Ectodermal cell (in vitro differentiated cells): Measurements from ENCODE around the gene DHX9.

Source experiments
- H3K27ac ChIP-seq: 2 replicates; pipeline ENCODE4 v1.7.0; 2013; ENCODE audit warnings: mild to moderate bottlenecking, low read depth, low read length; ENCODE audit not compliant: insufficient read depth, poor library complexity, severe bottlenecking
- H3K27me3 ChIP-seq: 2 replicates; pipeline ENCODE4 v1.7.0; 2013; ENCODE audit warnings: mild to moderate bottlenecking, low read length; ENCODE audit not compliant: insufficient read depth, control insufficient read depth, poor library complexity, severe bottlenecking
- H3K36me3 ChIP-seq: one replicate; pipeline ENCODE4 v1.7.0; 2013; ENCODE audit warnings: low read length; ENCODE audit not compliant: control insufficient read depth, insufficient read depth
- H3K4me1 ChIP-seq: one replicate; pipeline ENCODE4 v1.7.0; 2013; ENCODE audit warnings: low read length; ENCODE audit not compliant: control insufficient read depth, insufficient read depth
- H3K4me3 ChIP-seq: 2 replicates; pipeline ENCODE4 v1.7.0; 2013; ENCODE audit warnings: low read depth, low read length, control low read depth; ENCODE audit not compliant: insufficient read depth
- H3K9me3 ChIP-seq: 2 replicates; pipeline ENCODE4 v1.7.0; 2013; ENCODE audit warnings: mild to moderate bottlenecking, low read length, moderate library complexity; ENCODE audit not compliant: control insufficient read depth
- WGBS, 2 experiments: methylation state at CpG; one replicate each; pipeline ENCODE4 v1.1.7; 2013; ENCODE audit warnings: missing lambda C conversion rate in 2 of 2; 5-methylcytosine and 5-hydroxymethylcytosine counted together

Gene DHX9

GRCh38 chr1:182861994-182862393, 22.8 kb downstream of the DHX9 start:
- Histone ChIP-seq H3K27ac (no peak overlapping the region), H3K27me3 (no peaks in the 10 kb centered on the region), H3K36me3 (peaks cover 83% of the 10 kb centered on the region), H3K4me1 (no peaks in the 10 kb centered on the region), H3K4me3 (no peak overlapping the region), H3K9me3 (no peaks in the 10 kb centered on the region)
- WGBS, 2 experiments, result 100% methylated on average over 1 to 2 of the region's 2 CpGs

GRCh38 chr1:182862827-182863226, 23.7 kb downstream of the DHX9 start:
- Histone ChIP-seq H3K9me3 (no peaks in the 10 kb centered on the region), H3K27ac (no peak overlapping the region), H3K4me3 (no peak overlapping the region), H3K36me3 (peaks cover 88% of the 10 kb centered on the region), H3K4me1 (no peaks in the 10 kb centered on the region), H3K27me3 (no peaks in the 10 kb centered on the region)
- WGBS, 2 experiments, result no CpG with 5 or more reads among the region's 1 CpG

- WGBS, 2 experiments, result 85 to 93% methylated on average over 5 of the region's 5 CpGs
- Histone ChIP-seq H3K27me3 (no peaks in the 10 kb centered on the region), H3K27ac (no peak overlapping the region), H3K36me3 (peaks cover 88% of the 10 kb centered on the region), H3K4me1 (no peaks in the 10 kb centered on the region), H3K4me3 (no peak overlapping the region), H3K9me3 (no peaks in the 10 kb centered on the region)
Observed at GRCh38 chr1:182863940-182864339, 24.8 kb downstream of the DHX9 start.

GRCh38 chr1:182867861-182868260, 28.7 kb downstream of the DHX9 start:
- Histone ChIP-seq H3K4me3 (no peak overlapping the region), H3K4me1 (no peaks in the 10 kb centered on the region), H3K9me3 (no peaks in the 10 kb centered on the region), H3K27me3 (no peaks in the 10 kb centered on the region), H3K36me3 (peaks cover 78% of the 10 kb centered on the region), H3K27ac (no peak overlapping the region)

- 94 to 96% methylated on average over 12 of the region's 12 CpGs for WGBS, 2 experiments
- H3K27ac ChIP-seq, result peak overlapping the region; percentile 91
- peaks cover 83% of the 10 kb centered on the region for H3K36me3 ChIP-seq
Observed at GRCh38 chr1:182869241-182869666, 30.1 kb downstream of the DHX9 start.

GRCh38 chr1:182872881-182873280, 33.7 kb downstream of the DHX9 start:
- H3K27ac ChIP-seq, result no peak overlapping the region
- no peak overlapping the region for H3K4me3 ChIP-seq
- no peaks in the 10 kb centered on the region for H3K4me1 ChIP-seq
- H3K36me3 ChIP-seq, result peaks cover 66% of the 10 kb centered on the region
- no peaks in the 10 kb centered on the region for H3K9me3 ChIP-seq
- H3K27me3 ChIP-seq, result no peaks in the 10 kb centered on the region
- WGBS, 2 experiments, result 88 to 96% methylated on average over 3 of the region's 3 CpGs

More at GRCh38 chr1:182869241-182869666, 30.1 kb downstream of the DHX9 start:
- Histone ChIP-seq H3K4me3 (no peak overlapping the region), H3K27me3 (no peaks in the 10 kb centered on the region), H3K4me1 (no peaks in the 10 kb centered on the region), H3K9me3 (no peaks in the 10 kb centered on the region)

GRCh38 chr1:182875889-182876288, 36.7 kb downstream of the DHX9 start:
- H3K27me3 ChIP-seq, result no peaks in the 10 kb centered on the region
- WGBS, 2 experiments, result 93 to 98% methylated on average over 2 of the region's 2 CpGs
- H3K4me1 ChIP-seq, result no peaks in the 10 kb centered on the region
- no peaks in the 10 kb centered on the region for H3K9me3 ChIP-seq
- no peak overlapping the region for H3K27ac ChIP-seq
- H3K4me3 ChIP-seq, result no peak overlapping the region
- peaks cover 71% of the 10 kb centered on the region for H3K36me3 ChIP-seq

GRCh38 chr1:182877331-182877730, 38.2 kb downstream of the DHX9 start:
- no peaks in the 10 kb centered on the region for H3K27me3 ChIP-seq
- no peak overlapping the region for H3K4me3 ChIP-seq
- peaks cover 78% of the 10 kb centered on the region for H3K36me3 ChIP-seq
- H3K9me3 ChIP-seq, result no peaks in the 10 kb centered on the region
- no peaks in the 10 kb centered on the region for H3K4me1 ChIP-seq
- H3K27ac ChIP-seq, result no peak overlapping the region

GRCh38 chr1:182877842-182878241, 38.7 kb downstream of the DHX9 start:
- H3K36me3 ChIP-seq, result peaks cover 77% of the 10 kb centered on the region
- H3K9me3 ChIP-seq, result no peaks in the 10 kb centered on the region
- H3K27ac ChIP-seq, result no peak overlapping the region
- 96% methylated on average over 7 of the region's 7 CpGs for WGBS, 2 experiments
- H3K4me3 ChIP-seq, result no peak overlapping the region
- H3K4me1 ChIP-seq, result no peaks in the 10 kb centered on the region
- H3K27me3 ChIP-seq, result no peaks in the 10 kb centered on the region

GRCh38 chr1:182884872-182885271, 45.7 kb downstream of the DHX9 start:
- peaks cover 62% of the 10 kb centered on the region for H3K36me3 ChIP-seq
- H3K27me3 ChIP-seq, result no peaks in the 10 kb centered on the region
- H3K9me3 ChIP-seq, result no peaks in the 10 kb centered on the region
- no peak overlapping the region for H3K27ac ChIP-seq
- H3K4me3 ChIP-seq, result no peak overlapping the region
- no peaks in the 10 kb centered on the region for H3K4me1 ChIP-seq

- Histone ChIP-seq H3K27me3 (no peaks in the 10 kb centered on the region), H3K36me3 (peaks cover 56% of the 10 kb centered on the region), H3K4me3 (no peak overlapping the region), H3K4me1 (no peaks in the 10 kb centered on the region), H3K9me3 (no peaks in the 10 kb centered on the region), H3K27ac (no peak overlapping the region)
- 96 to 99% methylated on average over 3 of the region's 3 CpGs for WGBS, 2 experiments
Observed at GRCh38 chr1:182885591-182885990, 46.4 kb downstream of the DHX9 start.
